Activated CD4-positive, alpha-beta T cell treated with anti-CD3 and anti-CD28 coated beads, Interleukin-2, amount 50 U/mL, for 4 hours (primary cell): ENCODE data around the gene PCDHGC4.

Source experiments
- DNase-seq, 2 experiments: peaks; one replicate each; pipeline ENCODE4 v3.0.0-alpha.2; 2020

PCDHGC4 gene

DNA sequence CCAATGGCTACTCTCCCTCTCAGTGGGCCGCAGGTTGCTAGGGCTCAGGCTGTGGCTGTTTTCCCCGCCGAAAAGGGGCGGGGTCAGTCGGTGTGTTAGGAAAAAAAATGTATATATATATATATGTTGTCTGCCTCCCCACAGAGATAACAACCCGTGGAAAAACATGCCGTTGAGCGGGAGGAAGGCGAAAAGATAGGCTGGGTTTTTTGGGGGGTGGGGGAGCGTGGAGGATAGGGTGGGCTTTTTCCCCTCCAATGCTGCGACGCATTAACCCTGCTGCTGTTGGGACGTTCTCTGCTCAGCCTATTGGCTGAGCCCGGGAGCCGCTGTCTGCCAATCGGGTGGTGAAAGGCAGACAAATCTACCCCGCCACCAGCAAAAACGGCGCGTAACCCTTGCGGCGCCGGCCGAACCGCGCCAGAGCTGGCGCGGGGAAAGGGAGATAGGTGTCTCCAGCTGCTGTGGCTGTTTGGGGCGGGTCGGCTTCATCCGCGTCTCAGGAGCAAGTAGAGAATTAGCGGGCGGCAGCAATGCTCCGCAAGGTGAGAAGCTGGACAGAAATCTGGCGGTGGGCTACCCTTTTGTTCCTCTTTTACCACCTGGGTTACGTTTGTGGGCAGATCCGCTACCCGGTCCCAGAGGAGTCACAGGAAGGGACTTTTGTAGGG, at the start of gene PCDHGC4:
TSS of gene PCDHGC4 (plus strand) at position 390 of the 671 bp plus-strand sequence. CDS start at position 534, 144 bp downstream.
- DNase-seq = no peak

DNA sequence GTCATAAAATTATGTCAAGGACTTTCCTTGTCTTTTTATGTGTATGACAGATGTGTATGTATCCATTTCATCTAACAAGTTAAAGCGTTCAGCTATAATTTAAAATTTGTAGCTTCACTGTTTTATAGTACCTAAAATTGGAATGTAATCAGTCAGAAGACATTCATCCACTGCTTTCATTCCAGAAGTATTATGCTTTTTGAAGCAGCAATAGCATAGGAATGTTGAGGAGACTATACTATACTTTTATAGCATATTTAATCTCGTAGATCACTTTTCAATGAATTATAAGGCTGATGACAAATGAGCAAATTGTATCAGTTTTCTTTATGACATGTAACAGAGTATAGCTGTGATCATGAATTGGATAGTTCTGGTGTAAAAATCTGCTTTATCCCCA, 47.6 kb upstream of the PCDHGC4 start:
- DNase-seq = no peak

DNA sequence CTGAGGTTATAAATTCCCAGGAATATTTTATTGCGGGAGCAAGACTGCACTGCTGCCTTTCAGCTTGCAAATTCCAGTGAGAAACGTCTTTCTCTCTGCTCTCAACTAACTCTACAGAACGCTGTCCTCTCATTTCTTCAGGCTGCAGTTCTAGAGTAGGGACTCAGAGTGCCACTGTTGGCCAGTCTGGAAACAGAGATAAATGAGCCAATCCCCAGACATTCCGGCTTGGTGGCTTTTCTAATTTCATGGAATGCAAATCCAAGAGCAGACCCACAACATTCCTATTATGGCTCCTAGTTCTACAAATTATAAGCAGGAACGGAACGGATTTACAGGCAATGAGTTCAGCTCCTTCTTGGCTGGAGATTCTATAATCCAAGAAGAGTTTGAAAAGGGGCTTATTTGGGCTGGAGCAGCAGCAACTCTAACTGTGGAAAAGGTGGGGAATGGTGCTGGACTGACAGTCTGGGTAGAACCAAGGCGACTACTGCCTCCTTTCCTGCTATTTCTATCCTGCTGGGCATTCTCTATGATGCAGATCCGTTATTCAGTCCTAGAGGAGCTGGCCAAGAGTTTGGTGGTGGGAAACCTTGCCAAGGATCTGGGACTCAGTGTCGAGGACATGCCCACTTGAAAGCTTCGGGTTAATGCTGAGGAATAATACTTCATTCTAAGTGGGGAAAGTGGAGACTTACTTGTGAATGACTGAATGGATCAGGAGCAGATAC, 45.3 kb upstream of the PCDHGC4 start:
- no peak for DNase-seq

DNA sequence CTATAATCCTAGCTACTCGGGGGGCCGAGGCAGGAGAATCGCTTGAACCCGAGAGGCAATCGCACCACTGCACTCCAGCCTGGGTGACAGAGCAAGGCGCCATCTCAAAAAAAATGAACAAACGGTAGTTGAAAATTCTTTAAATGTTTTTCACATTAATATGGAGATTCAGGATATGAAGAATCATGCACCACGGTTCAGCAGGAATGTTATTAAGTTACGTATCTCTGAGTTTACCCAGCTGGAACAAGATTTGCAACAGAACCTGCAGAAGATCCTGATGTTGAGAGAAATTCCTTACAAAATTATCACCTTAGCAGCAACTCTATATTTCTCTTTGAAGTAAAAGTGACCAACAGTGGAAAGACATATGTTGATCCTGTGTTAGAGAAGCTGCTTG, 44.5 kb upstream of the PCDHGC4 start:
- no peak for DNase-seq

DNA sequence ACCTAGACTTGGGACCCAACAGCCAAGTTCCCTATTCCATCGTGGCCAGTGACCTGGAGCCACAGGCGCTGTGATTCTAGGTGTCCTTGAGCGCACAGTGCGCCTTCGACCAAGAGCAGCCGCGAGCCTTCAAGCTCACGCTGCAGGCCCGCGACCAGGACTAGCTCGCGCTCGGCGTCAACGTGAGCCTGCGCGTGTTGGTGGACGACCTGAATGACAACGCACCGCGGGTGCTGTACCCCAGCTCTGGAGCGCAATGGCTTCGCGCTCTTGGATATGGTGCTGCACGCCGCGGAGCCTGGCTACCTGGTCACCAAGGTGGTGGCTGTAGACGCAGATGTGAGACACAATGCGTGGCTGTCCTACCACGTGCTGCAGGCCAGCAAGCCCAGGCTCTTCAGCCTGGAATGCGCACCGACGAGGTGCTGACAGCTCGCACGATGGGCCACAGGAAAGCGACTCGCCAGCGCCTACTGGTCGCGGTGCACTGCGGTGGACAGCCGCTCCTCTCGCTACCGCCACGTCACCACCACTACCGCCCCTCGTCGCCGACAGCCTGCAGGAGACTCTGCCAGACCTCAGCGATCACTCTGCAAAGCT, 43.2 kb upstream of the PCDHGC4 start:
- DNase-seq = no peak

DNA sequence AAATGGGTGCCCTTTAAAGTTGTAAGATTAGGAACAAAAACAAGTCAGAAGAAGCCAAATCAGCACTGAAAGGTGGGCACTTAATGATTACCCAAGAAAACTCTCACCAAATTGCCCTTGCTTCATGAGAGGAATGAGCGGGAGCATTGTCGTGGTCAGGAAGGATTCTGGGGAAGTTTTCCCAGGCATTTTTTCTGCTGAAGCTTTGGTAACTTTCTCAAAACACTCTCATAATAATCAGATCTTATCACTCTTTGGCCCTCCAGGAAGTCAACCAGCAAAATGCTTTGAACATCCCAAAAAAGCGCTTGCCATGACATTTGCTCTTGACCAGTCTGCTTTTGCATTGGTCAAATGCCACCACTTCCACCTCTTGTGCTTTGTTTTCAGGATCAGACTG, 19.5 kb upstream of the PCDHGC4 start:
- DNase-seq = no peak

DNA sequence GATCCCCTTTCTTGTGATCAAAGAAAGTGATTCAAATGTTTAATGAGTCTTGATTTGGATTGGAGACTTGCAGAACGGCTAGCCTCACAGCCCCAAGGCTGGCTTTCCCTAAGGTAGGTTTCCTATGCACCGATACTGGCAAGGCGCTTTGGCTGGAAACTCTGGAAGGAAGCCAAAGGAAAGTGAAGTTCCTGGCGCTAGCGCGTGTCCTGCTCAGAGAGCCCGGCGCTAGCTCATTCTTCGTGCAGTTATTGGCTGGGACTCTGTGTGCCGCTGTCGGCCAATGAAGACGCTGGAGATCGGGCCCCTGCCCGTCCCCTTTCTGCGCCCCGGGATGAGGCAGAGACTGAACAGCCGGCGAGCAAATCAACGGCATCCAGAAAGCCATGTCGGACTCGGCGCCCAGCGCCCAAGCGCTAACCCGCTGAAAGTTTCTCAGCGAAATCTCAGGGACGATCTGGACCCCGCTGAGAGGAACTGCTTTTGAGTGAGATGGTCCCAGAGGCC, 9.2 kb upstream of the PCDHGC4 start, which contains the start of gene PCDHGC3:
TSS of gene PCDHGC3 (plus strand) at position 342 of the 507 bp plus-strand sequence. CDS start at position 493, 151 bp downstream.
- DNase-seq = peak; percentile 15 to 20

DNA sequence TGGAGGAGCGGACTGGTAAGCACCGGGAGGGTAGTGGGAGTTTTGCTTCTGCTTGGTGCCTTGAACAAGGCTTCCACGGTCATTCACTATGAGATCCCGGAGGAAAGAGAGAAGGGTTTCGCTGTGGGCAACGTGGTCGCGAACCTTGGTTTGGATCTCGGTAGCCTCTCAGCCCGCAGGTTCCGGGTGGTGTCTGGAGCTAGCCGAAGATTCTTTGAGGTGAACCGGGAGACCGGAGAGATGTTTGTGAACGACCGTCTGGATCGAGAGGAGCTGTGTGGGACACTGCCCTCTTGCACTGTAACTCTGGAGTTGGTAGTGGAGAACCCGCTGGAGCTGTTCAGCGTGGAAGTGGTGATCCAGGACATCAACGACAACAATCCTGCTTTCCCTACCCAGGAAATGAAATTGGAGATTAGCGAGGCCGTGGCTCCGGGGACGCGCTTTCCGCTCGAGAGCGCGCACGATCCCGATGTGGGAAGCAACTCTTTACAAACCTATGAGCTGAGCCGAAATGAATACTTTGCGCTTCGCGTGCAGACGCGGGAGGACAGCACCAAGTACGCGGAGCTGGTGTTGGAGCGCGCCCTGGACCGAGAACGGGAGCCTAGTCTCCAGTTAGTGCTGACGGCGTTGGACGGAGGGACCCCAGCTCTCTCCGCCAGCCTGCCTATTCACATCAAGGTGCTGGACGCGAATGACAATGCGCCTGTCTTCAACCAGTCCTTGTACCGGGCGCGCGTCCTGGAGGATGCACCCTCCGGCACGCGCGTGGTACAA, 8.5 kb upstream of the PCDHGC4 start:
- no peak for DNase-seq

DNA sequence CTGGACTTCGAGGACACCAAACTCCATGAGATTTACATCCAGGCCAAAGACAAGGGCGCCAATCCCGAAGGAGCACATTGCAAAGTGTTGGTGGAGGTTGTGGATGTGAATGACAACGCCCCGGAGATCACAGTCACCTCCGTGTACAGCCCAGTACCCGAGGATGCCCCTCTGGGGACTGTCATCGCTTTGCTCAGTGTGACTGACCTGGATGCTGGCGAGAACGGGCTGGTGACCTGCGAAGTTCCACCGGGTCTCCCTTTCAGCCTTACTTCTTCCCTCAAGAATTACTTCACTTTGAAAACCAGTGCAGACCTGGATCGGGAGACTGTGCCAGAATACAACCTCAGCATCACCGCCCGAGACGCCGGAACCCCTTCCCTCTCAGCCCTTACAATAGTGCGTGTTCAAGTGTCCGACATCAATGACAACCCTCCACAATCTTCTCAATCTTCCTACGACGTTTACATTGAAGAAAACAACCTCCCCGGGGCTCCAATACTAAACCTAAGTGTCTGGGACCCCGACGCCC, 7.7 kb upstream of the PCDHGC4 start:
- DNase-seq = no peak

DNA sequence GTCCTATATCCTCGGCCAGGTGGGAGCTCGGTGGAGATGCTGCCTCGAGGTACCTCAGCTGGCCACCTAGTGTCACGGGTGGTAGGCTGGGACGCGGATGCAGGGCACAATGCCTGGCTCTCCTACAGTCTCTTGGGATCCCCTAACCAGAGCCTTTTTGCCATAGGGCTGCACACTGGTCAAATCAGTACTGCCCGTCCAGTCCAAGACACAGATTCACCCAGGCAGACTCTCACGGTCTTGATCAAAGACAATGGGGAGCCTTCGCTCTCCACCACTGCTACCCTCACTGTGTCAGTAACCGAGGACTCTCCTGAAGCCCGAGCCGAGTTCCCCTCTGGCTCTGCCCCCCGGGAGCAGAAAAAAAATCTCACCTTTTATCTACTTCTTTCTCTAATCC, 7.0 kb upstream of the PCDHGC4 start:
- no peak for DNase-seq

DNA sequence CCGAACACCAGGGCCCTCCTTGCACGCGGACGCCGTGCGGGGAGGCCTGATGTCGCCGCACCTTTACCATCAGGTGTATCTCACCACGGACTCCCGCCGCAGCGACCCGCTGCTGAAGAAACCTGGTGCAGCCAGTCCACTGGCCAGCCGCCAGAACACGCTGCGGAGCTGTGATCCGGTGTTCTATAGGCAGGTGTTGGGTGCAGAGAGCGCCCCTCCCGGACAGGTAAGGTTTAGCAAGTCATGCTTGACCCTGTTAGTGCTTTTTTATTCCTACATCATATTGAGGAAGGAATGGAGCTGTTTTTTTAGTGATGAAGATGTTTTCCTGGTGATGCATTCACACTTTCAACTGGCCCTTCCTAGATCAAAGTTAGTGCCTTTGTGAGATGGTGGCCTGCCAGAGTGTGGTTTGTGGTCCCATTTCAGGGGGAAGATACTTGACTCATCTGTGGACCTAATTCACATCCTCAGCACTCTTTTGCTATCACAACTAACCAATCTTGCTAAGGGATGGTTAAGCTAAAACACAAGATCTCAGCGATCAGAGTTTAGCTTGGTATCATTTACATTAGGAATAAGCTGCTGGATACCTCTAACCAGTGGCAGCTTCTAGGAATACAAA, 6.4 kb upstream of the PCDHGC4 start:
- DNase-seq = no peak

DNA sequence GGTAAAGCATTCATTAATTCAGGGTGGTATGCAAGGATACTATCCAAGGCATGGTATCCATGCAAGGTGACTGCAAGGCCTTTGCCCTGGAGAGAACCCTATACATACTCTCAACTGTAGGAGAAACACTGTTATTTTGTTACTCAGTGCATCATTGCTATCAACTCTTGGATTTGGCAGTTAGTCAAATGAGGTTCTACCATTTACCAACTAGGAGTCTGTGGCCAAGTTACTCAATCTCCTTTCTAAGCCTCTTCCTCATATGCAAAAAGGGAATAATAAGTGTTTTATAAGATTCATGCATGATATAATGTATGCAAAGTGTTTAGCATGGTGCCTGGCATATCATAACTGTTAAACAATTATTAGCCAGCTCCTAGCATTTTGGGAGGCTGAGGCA, 5.1 kb upstream of the PCDHGC4 start:
- no peak for DNase-seq

DNA sequence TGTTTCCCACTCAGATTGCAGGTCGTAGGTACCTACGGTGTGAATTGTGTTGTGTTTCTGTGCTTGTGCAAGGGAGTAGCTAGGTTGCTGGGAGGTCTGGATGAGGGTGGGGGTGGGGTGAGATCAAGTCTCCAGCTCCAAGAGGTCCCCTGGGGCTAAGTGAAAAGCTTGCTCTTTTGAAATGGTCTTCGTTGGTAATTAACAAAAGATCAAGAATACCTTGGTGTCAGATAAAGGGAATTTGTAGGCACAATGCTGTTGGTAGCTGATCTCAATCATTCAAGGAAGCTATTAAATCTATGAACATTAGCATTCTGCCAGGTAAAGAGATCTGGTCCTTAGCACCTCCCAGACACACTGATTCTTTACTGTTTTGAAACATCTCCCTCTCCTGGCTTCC, 928 bp upstream of the PCDHGC4 start:
- no peak for DNase-seq

DNA sequence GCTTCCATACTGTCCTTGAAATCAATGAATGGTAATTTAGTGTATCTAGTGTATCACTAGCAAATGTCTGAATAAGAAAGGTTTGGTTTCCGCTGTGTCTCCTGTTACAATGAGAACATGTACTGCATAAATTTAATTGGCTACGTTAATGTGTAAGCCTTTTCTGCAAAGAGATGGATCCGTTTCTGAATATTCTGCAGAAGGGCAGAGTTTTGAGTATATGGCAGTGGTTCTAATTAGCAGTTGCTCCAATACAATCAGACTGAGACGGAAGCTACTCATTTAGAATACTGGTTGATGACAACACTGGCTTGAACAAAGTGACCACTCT, 555 bp upstream of the PCDHGC4 start:
- no peak for DNase-seq

DNA sequence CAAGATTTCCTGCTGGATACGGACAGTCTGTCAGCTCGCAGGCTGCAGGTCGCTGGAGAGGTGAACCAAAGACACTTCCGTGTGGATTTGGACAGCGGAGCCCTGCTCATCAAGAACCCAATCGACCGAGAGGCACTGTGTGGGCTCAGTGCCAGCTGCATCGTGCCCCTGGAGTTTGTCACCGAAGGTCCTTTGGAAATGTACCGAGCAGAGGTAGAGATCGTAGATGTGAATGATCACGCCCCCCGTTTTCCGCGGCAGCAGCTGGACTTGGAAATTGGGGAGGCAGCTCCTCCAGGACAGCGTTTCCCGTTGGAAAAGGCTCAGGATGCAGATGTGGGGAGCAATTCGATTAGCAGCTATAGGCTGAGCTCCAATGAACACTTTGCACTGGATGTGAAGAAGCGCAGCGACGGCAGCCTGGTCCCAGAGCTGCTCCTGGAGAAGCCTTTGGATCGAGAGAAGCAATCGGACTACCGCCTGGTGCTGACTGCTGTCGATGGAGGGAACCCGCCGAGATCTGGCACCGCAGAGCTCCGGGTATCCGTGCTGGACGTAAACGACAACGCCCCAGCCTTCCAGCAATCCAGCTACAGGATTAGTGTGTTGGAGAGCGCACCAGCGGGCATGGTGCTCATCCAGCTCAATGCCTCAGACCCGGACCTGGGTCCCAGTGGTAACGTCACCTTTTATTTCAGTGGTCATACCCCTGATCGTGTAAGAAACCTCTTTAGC, 658 bp downstream of the PCDHGC4 start:
- DNase-seq = no peak

DNA sequence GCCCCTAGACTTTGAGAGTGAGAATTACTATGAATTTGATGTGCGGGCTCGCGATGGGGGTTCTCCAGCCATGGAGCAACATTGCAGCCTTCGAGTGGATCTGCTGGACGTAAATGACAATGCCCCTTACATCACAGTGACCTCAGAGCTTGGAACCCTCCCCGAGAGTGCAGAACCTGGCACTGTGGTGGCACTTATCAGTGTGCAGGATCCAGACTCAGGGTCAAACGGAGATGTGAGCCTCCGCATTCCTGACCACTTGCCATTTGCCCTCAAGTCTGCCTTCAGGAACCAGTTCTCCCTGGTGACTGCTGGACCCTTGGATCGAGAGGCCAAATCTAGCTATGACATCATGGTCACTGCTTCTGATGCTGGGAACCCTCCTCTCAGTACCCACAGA, 1.3 kb downstream of the PCDHGC4 start:
- DNase-seq = no peak

DNA sequence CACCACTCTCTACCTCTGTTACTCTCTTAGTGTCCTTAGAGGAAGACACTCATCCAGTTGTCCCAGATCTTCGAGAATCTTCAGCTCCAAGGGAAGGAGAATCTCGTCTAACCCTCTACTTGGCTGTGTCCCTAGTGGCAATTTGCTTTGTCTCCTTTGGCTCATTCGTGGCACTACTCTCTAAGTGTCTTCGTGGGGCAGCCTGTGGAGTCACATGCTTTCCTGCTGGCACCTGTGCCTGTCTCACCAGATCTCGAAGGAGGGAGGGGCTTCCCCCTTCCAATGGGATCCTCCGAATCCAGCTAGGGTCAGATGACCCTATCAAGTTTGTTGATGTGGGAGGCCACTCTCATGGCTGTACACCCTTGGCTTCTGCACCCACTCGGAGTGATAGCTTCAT, 2.3 kb downstream of the PCDHGC4 start:
- DNase-seq = no peak

DNA sequence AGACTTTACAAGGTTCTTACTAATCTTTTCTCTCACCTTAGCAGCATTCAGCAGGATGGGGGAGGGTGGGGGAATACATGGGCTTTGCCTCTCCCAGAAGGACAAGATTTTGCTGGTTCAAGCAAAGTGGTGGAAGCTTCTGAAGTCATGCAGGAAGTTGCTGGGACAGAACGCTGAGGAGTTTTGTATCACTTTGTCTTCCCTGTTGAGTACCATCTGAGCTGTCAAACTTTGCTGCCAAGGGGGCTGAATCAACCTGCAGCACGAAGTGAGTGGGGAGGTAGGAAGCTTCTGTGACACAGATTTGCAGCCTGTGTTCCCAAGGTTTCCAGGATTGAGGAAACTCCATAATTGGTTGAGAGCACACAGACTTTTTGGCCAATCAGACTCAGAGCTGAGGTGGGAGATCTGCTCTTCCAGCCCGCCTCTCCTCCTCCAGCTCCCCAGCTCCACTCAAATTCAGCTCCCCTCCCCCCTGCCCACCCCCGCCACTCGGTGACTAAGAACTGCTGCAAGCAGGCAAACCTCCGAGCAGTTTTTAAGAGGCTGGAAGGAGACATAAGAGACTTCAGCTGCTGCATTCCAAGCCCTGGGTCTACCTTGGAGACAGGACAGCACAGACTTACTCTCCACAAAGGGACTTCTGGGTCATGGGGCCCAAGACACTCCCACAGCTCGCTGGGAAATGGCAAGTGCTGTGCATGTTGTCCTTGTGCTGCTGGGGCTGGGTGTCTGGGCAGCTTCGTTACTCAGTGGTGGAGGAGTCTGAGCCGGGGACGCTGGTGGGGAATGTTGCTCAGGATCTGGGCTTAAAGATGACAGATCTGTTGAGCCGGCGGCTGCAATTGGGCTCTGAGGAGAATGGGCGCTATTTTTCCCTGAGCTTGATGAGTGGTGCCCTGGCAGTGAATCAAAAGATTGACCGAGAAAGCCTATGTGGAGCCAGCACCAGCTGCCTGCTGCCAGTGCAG, 4.0 kb downstream of the PCDHGC4 start, which contains the start of gene PCDHGC5:
TSS of gene PCDHGC5 (plus strand) at position 491 of the 971 bp plus-strand sequence. CDS start at position 651, 160 bp downstream.
- DNase-seq = no peak

DNA sequence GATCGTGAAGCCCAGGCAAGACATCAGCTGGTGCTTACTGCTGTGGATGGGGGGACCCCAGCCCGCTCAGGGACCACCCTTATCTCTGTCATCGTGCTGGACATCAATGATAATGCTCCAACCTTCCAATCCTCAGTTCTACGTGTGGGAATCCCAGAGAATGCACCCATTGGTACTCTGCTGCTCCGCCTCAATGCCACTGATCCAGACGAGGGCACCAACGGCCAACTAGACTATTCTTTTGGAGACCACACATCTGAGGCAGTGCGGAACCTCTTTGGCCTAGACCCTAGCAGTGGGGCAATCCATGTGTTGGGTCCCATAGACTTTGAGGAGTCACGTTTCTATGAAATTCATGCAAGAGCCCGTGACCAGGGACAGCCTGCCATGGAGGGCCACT, 5.0 kb downstream of the PCDHGC4 start:
- no peak for DNase-seq

DNA sequence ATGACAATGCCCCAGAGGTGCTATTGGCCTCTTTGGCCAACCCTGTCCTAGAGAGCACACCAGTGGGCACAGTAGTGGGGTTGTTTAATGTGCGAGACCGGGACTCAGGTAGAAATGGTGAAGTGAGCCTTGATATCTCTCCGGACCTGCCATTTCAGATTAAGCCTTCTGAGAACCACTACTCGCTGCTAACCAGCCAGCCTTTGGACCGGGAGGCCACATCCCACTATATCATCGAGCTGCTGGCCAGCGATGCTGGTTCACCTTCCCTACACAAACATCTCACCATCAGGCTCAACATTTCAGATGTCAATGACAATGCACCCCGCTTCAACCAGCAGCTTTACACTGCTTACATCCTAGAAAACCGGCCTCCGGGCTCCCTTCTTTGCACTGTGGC, 5.4 kb downstream of the PCDHGC4 start:
- DNase-seq = no peak
